K562 (cell line): ENCODE data around the gene SKIDA1. TPM values are rescaled to one million over a fixed set of nuclear protein-coding genes. Genes with fewer than 3 reads are reported as not detected.

ENCODE experiments used
- BACH1 ChIP-seq: fragments of 200-800 bp; sonication (Bioruptor generic); IDR thresholded peaks from 2 replicates; pipeline ENCODE4 v1.6.1; 2016; ENCODE audit warnings: missing genetic modification characterization, missing compliant biosample characterization
- CEBPB ChIP-seq: fragments of 450-650 bp; IDR thresholded peaks from 2 replicates; pipeline ENCODE4 v1.6.1; 2016; ENCODE audit warnings: missing genetic modification characterization, missing compliant biosample characterization
- FUS ChIP-seq: fragments of 200-400 bp; formaldehyde crosslinking; optimal IDR thresholded peaks from 2 replicates; pipeline ENCODE3; 2017; ENCODE audit warnings: low read depth, low read length
- HDAC3 ChIP-seq: fragments of 450-650 bp; IDR thresholded peaks from 2 replicates; pipeline ENCODE4 v1.6.1; 2018; ENCODE audit warnings: borderline replicate concordance, mild to moderate bottlenecking, moderate library complexity; ENCODE audit not compliant: partially characterized antibody
- HLTF ChIP-seq: fragments of 450-650 bp; IDR thresholded peaks from 2 replicates; pipeline ENCODE4 v1.6.1; 2016
- HMG20A ChIP-seq: fragments of 450-650 bp; formaldehyde crosslinking; conservative IDR thresholded peaks from 2 replicates; pipeline ENCODE4 v1.4.0; 2020; ENCODE audit warnings: mild to moderate bottlenecking, mixed read lengths
- HNRNPUL1 ChIP-seq: fragments of 200-400 bp; formaldehyde crosslinking; IDR thresholded peaks from 2 replicates; pipeline ENCODE4 v1.6.1; 2017; ENCODE audit warnings: low read length
- JUN ChIP-seq, 2 experiments: sonication (generic) in 1 of 2; formaldehyde crosslinking in 1 of 2; IDR thresholded peaks; 2 replicates each; pipeline versions ENCODE4 v1.6.1 to v1.8.0; 2012 to 2022; ENCODE audit warnings: borderline replicate concordance in 2 of 2, mild to moderate bottlenecking in 2 of 2, improper control_type of control experiment in 1 of 2, low read depth in 1 of 2, low read length in 1 of 2, missing genetic modification reagents in 1 of 2
- KAT8 ChIP-seq: fragments of 450-650 bp; IDR thresholded peaks from 2 replicates; pipeline ENCODE4 v1.6.1; 2016; ENCODE audit warnings: low read depth, mild to moderate bottlenecking
- NCOA2 ChIP-seq, 2 experiments: fragments of 450-650 bp; IDR thresholded peaks; 2 replicates each; pipeline ENCODE4 v1.6.1; 2018; ENCODE audit warnings: mild to moderate bottlenecking in 2 of 2, moderate library complexity in 1 of 2; ENCODE audit not compliant: partially characterized antibody in 2 of 2
- NR4A1 ChIP-seq, 2 experiments: fragments of 250-450 bp in 1 of 2; fragments of 450-650 bp in 1 of 2; sonication (Bioruptor Pico) in 1 of 2; IDR thresholded peaks; 2 replicates each; pipeline versions ENCODE4 v1.4.0 to v1.6.1; 2016 to 2020; ENCODE audit warnings: mild to moderate bottlenecking in 2 of 2, missing compliant biosample characterization in 1 of 2, missing genetic modification characterization in 1 of 2, moderate library complexity in 1 of 2
- OTX1 ChIP-seq: fragments of 450-650 bp; formaldehyde crosslinking; IDR thresholded peaks from 2 replicates; pipeline ENCODE4 v1.4.0; 2022; ENCODE audit warnings: mild to moderate bottlenecking
- PRMT5 ChIP-seq: sonication (generic); formaldehyde crosslinking; IDR thresholded peaks from 2 replicates; pipeline ENCODE4 v1.5.0; 2020; ENCODE audit warnings: missing genetic modification reagents
- RBM39 ChIP-seq: fragments of 200-400 bp; formaldehyde crosslinking; optimal IDR thresholded peaks from 2 replicates; pipeline ENCODE3; 2018; ENCODE audit warnings: low read depth, low read length
- SAFB2 ChIP-seq: fragments of 200-400 bp; formaldehyde crosslinking; IDR thresholded peaks from 2 replicates; pipeline ENCODE4 v1.6.1; 2018; ENCODE audit warnings: borderline replicate concordance, low read length, low read depth, moderate library complexity; ENCODE audit not compliant: severe bottlenecking
- SAP30 ChIP-seq: fragments of 200-600 bp; sonication (generic); IDR thresholded peaks from 2 replicates; pipeline ENCODE4 v1.6.1; 2012; ENCODE audit warnings: borderline replicate concordance, low read depth, mild to moderate bottlenecking, moderate library complexity, low read length, control low read depth, inconsistent platforms; ENCODE audit not compliant: insufficient read depth, poor library complexity, severe bottlenecking
- SMAD4 ChIP-seq: fragments of 250-450 bp; sonication (Bioruptor Pico); conservative IDR thresholded peaks from 2 replicates; pipeline ENCODE4 v1.8.0; 2021; ENCODE audit warnings: inconsistent platforms, mild to moderate bottlenecking, moderate library complexity
- U2AF1 ChIP-seq: fragments of 200-400 bp; formaldehyde crosslinking; optimal IDR thresholded peaks from 2 replicates; pipeline ENCODE3; 2017; ENCODE audit warnings: mild to moderate bottlenecking, low read depth, low read length, moderate library complexity
- ZFX ChIP-seq: sonication (generic); formaldehyde crosslinking; IDR thresholded peaks from 2 replicates; pipeline ENCODE4 v1.8.0; 2022; ENCODE audit warnings: mild to moderate bottlenecking, missing genetic modification reagents, moderate library complexity
- ZKSCAN3 ChIP-seq: fragments of 250-450 bp; sonication (Bioruptor Pico); IDR thresholded peaks from 2 replicates; pipeline ENCODE4 v1.4.0; 2020
- ZNF436 ChIP-seq: fragments of 250-450, 450-650 bp; sonication (Bioruptor Pico); formaldehyde crosslinking; IDR thresholded peaks from 2 replicates; pipeline ENCODE4 v1.7.0; 2020; ENCODE audit warnings: mild to moderate bottlenecking
- ZNF639 ChIP-seq, 2 experiments: fragments of 200-800 bp in 1 of 2; sonication (Bioruptor generic) in 1 of 2; sonication (generic) in 1 of 2; formaldehyde crosslinking in 1 of 2; IDR thresholded peaks in 1 of 2; conservative IDR thresholded peaks in 1 of 2; 2 replicates each; pipeline versions ENCODE4 v1.5.0 to v1.6.1; 2016 to 2020; ENCODE audit warnings: missing compliant biosample characterization in 1 of 2, missing genetic modification characterization in 1 of 2, missing genetic modification reagents in 1 of 2
- ZNF696 ChIP-seq: fragments of 250-450 bp; sonication (Bioruptor Pico); conservative IDR thresholded peaks from 2 replicates; pipeline ENCODE4 v1.4.0; 2020; ENCODE audit warnings: mild to moderate bottlenecking, moderate library complexity
- ZNF707 ChIP-seq: fragments of 250-450 bp; sonication (Bioruptor Pico); conservative IDR thresholded peaks from 2 replicates; pipeline ENCODE4 v1.8.0; 2022; ENCODE audit warnings: inconsistent platforms, mild to moderate bottlenecking, moderate library complexity
- ZNF778 ChIP-seq: fragments of 450-650 bp; formaldehyde crosslinking; IDR thresholded peaks from 2 replicates; pipeline ENCODE4 v1.4.0; 2020; ENCODE audit warnings: mild to moderate bottlenecking, moderate library complexity
- polyA plus RNA-seq, 8 experiments: library from polyadenylated mRNA; depleted of rRNA in 4 of 8; stranded (reverse) in 5 of 8; unstranded in 3 of 8; fragments of >200 nt; fragmentation: Nextera tagmentation in 2 of 8; fragmentation: Illumina TruSeq in 1 of 8; extraction: Ambion mirVana in 2 of 8; extraction: Trizol in 1 of 8; gene quantifications; 2 replicates each; pipeline versions ENCODE4 v1.2.1 to v1.2.3, GENCODE V29; 2011 to 2014; ENCODE audit warnings: inconsistent platforms in 1 of 8, missing spikeins in 1 of 8
- total RNA-seq, 7 experiments: library from RNA; depleted of rRNA in 6 of 7; stranded (reverse); fragments of >200 nt in 6 of 7; fragmentation: Illumina TruSeq in 2 of 7; extraction: Trizol in 2 of 7; gene quantifications; 2 replicates each; pipeline versions ENCODE4 v1.2.1 to v1.2.3, GENCODE V29; 2011 to 2021; ENCODE audit warnings: low replicate concordance in 1 of 7
- TF ChIP-seq, protein P1 (sequence below), 2 experiments: IDR thresholded peaks; 2 replicates each; pipeline ENCODE4 v1.6.1; 2011; ENCODE audit warnings: borderline replicate concordance in 1 of 2, control low read depth in 1 of 2, low read depth in 1 of 2, low read length in 1 of 2, mild to moderate bottlenecking in 1 of 2, mixed read lengths in 1 of 2, moderate library complexity in 1 of 2; ENCODE audit not compliant: insufficient read depth in 1 of 2, insufficient read length in 1 of 2, poor library complexity in 1 of 2, severe bottlenecking in 1 of 2; ENCODE audit errors: extremely low read depth in 1 of 2

SKIDA1 gene
- total and polyA plus RNA-seq, 9 of the 15 experiments (the other 6 are each of a cell fraction or from before 2014, with no cell fraction given): 0.05 to 1.1 (median 0.42) TPM

DNA sequence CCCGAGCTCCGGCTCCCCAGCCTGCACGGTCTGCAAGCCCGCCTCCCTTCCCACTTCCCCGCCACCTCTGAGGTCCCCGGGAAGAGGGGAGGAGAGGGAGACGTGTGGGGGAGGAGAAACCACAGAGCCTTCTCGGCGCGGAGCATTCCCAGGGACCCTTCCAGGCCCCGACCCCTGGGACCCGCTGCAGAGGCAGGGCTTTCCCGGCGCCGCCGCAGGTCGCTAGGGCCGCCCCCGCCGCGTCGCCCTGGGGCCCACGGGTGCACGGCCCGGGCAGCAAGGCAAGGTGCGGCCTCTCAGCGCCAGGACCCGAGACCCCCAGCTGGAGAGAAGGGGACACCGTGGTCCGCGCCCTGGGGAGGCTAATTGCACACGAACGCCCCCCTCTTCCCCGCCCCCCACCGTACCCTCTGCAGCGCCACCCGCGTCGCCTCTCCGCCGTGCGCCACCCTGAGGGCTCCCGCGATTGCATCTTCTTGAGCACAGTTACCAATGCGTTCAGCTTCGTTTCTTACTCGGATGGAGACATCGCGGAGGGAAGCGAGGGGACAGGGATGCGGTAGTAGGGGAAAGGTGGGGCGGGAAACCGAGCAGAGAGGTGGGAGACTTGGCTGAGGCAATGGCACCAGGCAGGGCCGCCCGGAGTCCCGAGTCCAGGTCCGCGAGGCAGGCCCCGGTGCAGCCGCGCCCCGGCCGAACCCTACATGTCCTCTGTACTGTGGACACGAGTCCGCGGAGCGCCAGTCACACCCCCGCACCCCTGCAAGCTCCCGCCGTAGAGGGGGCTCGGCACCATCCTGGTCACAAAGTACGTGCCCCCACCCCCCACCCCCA, 28.9 kb downstream of the SKIDA1 start (continued):
- TF ChIP-seq, protein P1, sequence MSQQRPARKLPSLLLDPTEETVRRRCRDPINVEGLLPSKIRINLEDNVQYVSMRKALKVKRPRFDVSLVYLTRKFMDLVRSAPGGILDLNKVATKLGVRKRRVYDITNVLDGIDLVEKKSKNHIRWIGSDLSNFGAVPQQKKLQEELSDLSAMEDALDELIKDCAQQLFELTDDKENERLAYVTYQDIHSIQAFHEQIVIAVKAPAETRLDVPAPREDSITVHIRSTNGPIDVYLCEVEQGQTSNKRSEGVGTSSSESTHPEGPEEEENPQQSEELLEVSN (IDR thresholded peaks at IDR 0.05; ENCODE audit: borderline replicate concordance in 1 of 2, extremely low read depth in 1 of 2, insufficient read depth in 1 of 2, insufficient read length in 1 of 2, low read depth in 1 of 2, low read length in 1 of 2, poor library complexity in 1 of 2, severe bottlenecking in 1 of 2): peak; percentile 8 to 13
- TF ChIP-seq SAFB2 (no peak), CEBPB (tag) (no peak), NR4A1 (CRISPR knock-in tag; IDR thresholded peaks at IDR 0.05) (no peak), NR4A1 (tag; IDR thresholded peaks at IDR 0.05) (no peak), NCOA2 (IDR thresholded peaks at IDR 0.05; ENCODE audit: partially characterized antibody in 2 of 2) (no peak), KAT8 (no peak), BACH1 (tag) (no peak), ZNF696 (CRISPR knock-in tag) (no peak), HDAC3 (no peak), ZNF778 (CRISPR knock-in tag) (no peak), SMAD4 (CRISPR knock-in tag) (no peak), ZNF436 (CRISPR knock-in tag) (no peak), HNRNPUL1 (no peak), ZKSCAN3 (CRISPR knock-in tag) (no peak), HMG20A (CRISPR knock-in tag) (no peak), SAP30 (no peak), PRMT5 (no peak), ZNF639 (CRISPR knock-in tag; conservative IDR thresholded peaks at IDR 0.05 in 1 of 2, IDR thresholded peaks at IDR 0.05 in 1 of 2) (no peak; a peak in 1 of 4 replicates), FUS (no peak), RBM39 (no peak), U2AF1 (no peak), ZNF707 (CRISPR knock-in tag) (no peak), OTX1 (no peak), ZFX (CRISPR knock-in tag) (peak; percentile 74), HLTF (no peak), JUN (IDR thresholded peaks at IDR 0.05; ENCODE audit: borderline replicate concordance, low read depth, low read length) (no peak), JUN (CRISPR knock-in tag; IDR thresholded peaks at IDR 0.05; ENCODE audit: borderline replicate concordance) (no peak)
